Gastroesophageal sphincter (tissue), 3 donors: ENCODE data around the gene CENPC.

Experiments
- CTCF ChIP-seq, 4 experiments: fragments of 200-600 bp in 2 of 4; fragments of 450-650 bp in 2 of 4; sonication (generic) in 1 of 4; IDR thresholded peaks; one replicate each; pipeline ENCODE4 v1.5.1; 2017 to 2019; ENCODE audit warnings: antibody characterized with exemption in 4 of 4, mild to moderate bottlenecking in 2 of 4, moderate library complexity in 2 of 4
- POLR2A ChIP-seq, 2 donors: fragments of 450-650 bp; IDR thresholded peaks; one replicate each; pipeline ENCODE4 v1.6.1; 2017; ENCODE audit warnings: antibody characterized with exemption in 2 of 2, mild to moderate bottlenecking in 2 of 2, moderate library complexity in 1 of 2

GRCh38 chr4:67587156-67587555, 41.9 kb upstream of the CENPC start:
- no peak for TF ChIP-seq CTCF (IDR thresholded peaks at IDR 0.05)
- no peak for TF ChIP-seq POLR2A (IDR thresholded peaks at IDR 0.05)
